ENCODE measurements around the gene CPSF7.

GRCh38 chr11:61429346-61429690 is 457 bp downstream of the CPSF7 start:
- TF ChIP-seq USF2 (IDR thresholded peaks at IDR 0.05; ENCODE audit: borderline replicate concordance, low read depth, low read length), result no peak
- no peak for TF ChIP-seq FOXM1 (IDR thresholded peaks at IDR 0.05; ENCODE audit: low read depth)
- TF ChIP-seq RCOR1 (IDR thresholded peaks at IDR 0.05; ENCODE audit: low read length), result no peak
- TF ChIP-seq, protein P1, sequence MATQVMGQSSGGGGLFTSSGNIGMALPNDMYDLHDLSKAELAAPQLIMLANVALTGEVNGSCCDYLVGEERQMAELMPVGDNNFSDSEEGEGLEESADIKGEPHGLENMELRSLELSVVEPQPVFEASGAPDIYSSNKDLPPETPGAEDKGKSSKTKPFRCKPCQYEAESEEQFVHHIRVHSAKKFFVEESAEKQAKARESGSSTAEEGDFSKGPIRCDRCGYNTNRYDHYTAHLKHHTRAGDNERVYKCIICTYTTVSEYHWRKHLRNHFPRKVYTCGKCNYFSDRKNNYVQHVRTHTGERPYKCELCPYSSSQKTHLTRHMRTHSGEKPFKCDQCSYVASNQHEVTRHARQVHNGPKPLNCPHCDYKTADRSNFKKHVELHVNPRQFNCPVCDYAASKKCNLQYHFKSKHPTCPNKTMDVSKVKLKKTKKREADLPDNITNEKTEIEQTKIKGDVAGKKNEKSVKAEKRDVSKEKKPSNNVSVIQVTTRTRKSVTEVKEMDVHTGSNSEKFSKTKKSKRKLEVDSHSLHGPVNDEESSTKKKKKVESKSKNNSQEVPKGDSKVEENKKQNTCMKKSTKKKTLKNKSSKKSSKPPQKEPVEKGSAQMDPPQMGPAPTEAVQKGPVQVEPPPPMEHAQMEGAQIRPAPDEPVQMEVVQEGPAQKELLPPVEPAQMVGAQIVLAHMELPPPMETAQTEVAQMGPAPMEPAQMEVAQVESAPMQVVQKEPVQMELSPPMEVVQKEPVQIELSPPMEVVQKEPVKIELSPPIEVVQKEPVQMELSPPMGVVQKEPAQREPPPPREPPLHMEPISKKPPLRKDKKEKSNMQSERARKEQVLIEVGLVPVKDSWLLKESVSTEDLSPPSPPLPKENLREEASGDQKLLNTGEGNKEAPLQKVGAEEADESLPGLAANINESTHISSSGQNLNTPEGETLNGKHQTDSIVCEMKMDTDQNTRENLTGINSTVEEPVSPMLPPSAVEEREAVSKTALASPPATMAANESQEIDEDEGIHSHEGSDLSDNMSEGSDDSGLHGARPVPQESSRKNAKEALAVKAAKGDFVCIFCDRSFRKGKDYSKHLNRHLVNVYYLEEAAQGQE (IDR thresholded peaks at IDR 0.05; ENCODE audit: low read depth, low read length), result no peak
- peak; percentile 32 for TF ChIP-seq CTCF (IDR thresholded peaks at IDR 0.05)
- peak; percentile 58 for TF ChIP-seq POLR2AphosphoS5 (IDR thresholded peaks at IDR 0.05; ENCODE audit: low read depth, low read length)
- no peak for TF ChIP-seq FOSL2 (IDR thresholded peaks at IDR 0.05; ENCODE audit: borderline replicate concordance, low read depth)
- TF ChIP-seq EZH2phosphoT487 (IDR thresholded peaks at IDR 0.05; ENCODE audit: borderline replicate concordance, low read depth), result no peak
- no peak for TF ChIP-seq SMC3 (IDR thresholded peaks at IDR 0.05; ENCODE audit: low read depth, low read length)
- TF ChIP-seq GABPA (IDR thresholded peaks at IDR 0.05; ENCODE audit: low read depth), result no peak
